Kidney epithelial cell (primary cell): Measurements from ENCODE around the gene PRKAR1B. TPM values are rescaled to one million over a fixed set of nuclear protein-coding genes. Genes with fewer than 3 reads are reported as not detected.
A peak's percentile ranks its signal among the peaks of the same experiment; 100 is the strongest.

Experiments used
- DNase-seq: peaks from one replicate; pipeline ENCODE4 v3.0.0-alpha.2; 2010; ENCODE audit warnings: low read depth
- H3K27me3 ChIP-seq: 2 replicates; pipeline ENCODE4 v1.6.0; 2011; ENCODE audit warnings: low read length; ENCODE audit not compliant: control insufficient read depth, insufficient read depth
- H3K36me3 ChIP-seq: 2 replicates; pipeline ENCODE4 v1.5.1; 2011; ENCODE audit warnings: low read length; ENCODE audit not compliant: control insufficient read depth, insufficient read depth
- H3K4me3 ChIP-seq: 2 replicates; pipeline ENCODE4 v1.5.1; 2011; ENCODE audit warnings: low read depth, mild to moderate bottlenecking, control low read depth, low read length
- CTCF ChIP-seq: IDR thresholded peaks from 2 replicates; pipeline ENCODE4 v1.5.1; 2011; ENCODE audit warnings: mild to moderate bottlenecking, moderate library complexity, low read length, control low read depth, inconsistent platforms; ENCODE audit not compliant: insufficient read depth, poor library complexity, severe bottlenecking
- total RNA-seq: library from RNA; depleted of rRNA; stranded (reverse); fragments of >200 nt; gene quantifications from 2 replicates; pipeline ENCODE4 v1.2.3, GENCODE V29; 2015

PRKAR1B gene
- total RNA-seq, 1 donor from 2014 or later = 23.8 TPM

DNA sequence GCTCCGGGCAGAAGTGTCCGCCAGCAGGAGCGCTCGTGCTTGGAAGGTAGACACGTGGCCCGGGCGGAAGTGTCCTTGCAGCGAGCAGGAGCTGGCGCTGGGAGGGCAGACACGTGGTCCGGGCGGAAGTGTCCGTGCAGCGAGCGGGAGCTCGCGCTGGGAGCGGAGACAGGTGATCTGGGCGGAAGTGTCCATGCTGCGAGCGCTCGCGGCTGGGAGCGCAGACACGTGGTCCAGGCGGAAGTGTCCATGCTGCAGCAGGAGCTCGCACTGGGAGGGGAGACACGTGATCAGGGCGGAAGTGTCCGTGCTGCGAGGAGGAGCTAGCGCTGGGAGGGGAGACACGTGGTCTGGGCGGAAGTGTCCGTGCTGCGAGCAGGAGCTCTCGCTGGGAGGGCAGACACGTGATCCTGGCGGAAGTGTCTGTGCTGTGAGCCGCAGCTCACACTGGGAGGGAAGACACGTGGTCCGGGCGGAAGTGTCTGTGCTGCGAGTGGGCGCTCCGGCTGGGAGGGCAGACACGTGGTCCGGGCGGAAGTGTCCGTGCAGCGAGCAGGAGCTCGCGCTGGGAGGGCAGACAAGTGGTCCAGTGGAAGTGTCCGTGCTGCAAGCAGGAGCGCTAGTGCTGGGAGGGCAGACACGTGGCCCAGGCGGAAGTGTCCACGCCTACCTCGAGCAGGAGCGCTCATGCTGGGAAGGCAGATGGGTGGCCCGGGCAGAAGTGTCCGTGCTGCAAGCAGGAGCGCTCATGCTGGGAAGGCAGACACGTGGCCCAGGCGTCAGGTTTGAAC lies 41.1 kb upstream of the PRKAR1B start:
- Histone ChIP-seq H3K27me3 (no peaks in the 10 kb centered on the region), H3K36me3 (peaks cover 2% of the 10 kb centered on the region), H3K4me3 (peak overlapping the region; percentile 50)
- no peak for TF ChIP-seq CTCF
- DNase-seq = peak; percentile 97

DNA sequence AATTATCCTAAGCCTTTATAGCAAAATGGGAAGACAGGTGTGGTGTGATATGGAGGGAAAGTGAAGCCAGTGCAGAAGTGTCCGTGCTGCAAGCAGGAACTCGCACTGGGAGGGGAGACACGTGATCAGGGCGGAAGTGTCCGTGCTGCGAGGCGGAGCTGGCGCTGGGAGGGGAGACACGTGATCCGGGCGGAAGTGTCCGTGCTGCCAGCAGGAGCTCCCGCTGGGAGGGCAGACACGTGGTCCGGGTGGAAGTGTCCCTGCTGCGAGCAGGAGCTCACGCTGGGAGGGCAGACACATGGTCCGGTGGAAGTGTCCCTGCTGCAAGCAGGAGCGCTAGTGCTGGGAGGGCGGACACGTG lies 40.5 kb upstream of the PRKAR1B start:
- peak overlapping the region; percentile 50 for H3K4me3 ChIP-seq
- peaks cover 2% of the 10 kb centered on the region for H3K36me3 ChIP-seq

GRCh38 chr7:765383-765782 lies 38.3 kb upstream of the PRKAR1B start:
- H3K36me3 ChIP-seq = peaks cover 2% of the 10 kb centered on the region

More for the DNA sequence above, 40.5 kb upstream of the PRKAR1B start:
- H3K27me3 ChIP-seq = no peaks in the 10 kb centered on the region
- TF ChIP-seq CTCF = peak; percentile 8
- peak; percentile 80 for DNase-seq

GRCh38 chr7:763762-764161 lies 36.7 kb upstream of the PRKAR1B start:
- Histone ChIP-seq H3K27me3 (no peaks in the 10 kb centered on the region), H3K36me3 (peaks cover 2% of the 10 kb centered on the region), H3K4me3 (no peak overlapping the region)
- TF ChIP-seq CTCF = no peak
- DNase-seq = no peak

More at GRCh38 chr7:765383-765782, 38.3 kb upstream of the PRKAR1B start:
- Histone ChIP-seq H3K27me3 (no peaks in the 10 kb centered on the region), H3K4me3 (no peak overlapping the region)
- TF ChIP-seq CTCF = no peak
- no peak for DNase-seq

DNA sequence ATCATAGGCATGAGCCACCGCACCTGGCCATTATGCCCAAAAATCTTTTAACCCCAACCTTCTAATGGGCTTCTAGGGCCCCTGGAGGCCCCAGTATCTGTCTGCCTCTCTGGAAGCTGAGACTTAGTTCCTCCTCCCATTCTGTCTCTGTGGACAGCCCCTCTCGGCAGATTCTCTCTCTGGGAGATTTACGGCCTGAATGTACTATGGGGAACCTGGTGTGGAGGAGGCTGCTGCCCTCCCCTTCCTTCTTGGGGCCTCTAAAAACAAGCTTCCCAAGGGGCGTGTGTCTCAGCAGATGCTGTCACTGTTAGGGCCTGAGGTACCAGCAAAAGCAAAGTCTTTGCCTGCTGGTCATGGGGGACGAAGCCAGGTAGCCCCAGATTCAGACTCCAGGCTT lies 35.8 kb upstream of the PRKAR1B start:
- Histone ChIP-seq H3K27me3 (no peaks in the 10 kb centered on the region), H3K4me3 (no peak overlapping the region), H3K36me3 (peaks cover 2% of the 10 kb centered on the region)
- no peak for TF ChIP-seq CTCF
- DNase-seq = no peak

DNA sequence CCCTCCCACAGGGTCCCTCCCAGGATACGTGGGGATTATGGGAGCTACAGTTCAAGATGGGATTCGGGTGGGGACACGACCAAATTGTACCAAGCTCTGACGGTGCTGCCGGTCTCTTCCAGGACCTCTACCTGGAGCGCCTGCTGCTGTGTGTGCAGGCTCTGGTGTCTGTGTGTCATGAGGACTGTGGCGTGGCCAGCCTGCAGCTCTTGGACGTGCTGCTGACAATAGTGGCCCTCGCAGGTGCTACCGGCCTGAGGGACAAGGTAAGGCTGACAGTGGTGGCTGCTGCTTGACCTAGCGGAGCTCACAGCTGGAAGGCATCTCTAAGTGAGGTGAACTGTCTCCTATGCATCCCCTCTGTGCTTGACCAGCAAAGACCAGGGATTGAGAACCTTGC lies 34.5 kb upstream of the PRKAR1B start:
- no peak for DNase-seq
- no peaks in the 10 kb centered on the region for H3K27me3 ChIP-seq
- H3K36me3 ChIP-seq = peaks cover 2% of the 10 kb centered on the region
- no peak for TF ChIP-seq CTCF
- H3K4me3 ChIP-seq = no peak overlapping the region
